ENCODE data around the gene NOL9.

Gene NOL9

DNA sequence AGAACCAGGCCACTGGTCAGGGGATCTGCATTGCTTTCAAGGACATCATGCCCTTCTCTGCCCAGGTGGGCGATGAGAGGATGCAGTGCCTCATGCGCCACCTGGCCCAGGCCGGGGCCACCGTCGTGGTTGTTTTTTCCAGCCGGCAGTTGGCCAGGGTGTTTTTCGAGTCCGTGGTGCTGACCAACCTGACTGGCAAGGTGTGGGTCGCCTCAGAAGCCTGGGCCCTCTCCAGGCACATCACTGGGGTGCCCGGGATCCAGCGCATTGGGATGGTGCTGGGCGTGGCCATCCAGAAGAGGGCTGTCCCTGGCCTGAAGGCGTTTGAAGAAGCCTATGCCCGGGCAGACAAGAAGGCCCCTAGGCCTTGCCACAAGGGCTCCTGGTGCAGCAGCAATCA lies 20.5 kb upstream of the NOL9 start:
- H3K9me3 ChIP-seq: no peaks in the 10 kb centered on the region
- H3K36me3 ChIP-seq: no peaks in the 10 kb centered on the region
- H3K4me3 ChIP-seq (ENCODE audit: low read depth, low read length): no peak overlapping the region
- no peak for DNase-seq
- TF ChIP-seq, protein P1, sequence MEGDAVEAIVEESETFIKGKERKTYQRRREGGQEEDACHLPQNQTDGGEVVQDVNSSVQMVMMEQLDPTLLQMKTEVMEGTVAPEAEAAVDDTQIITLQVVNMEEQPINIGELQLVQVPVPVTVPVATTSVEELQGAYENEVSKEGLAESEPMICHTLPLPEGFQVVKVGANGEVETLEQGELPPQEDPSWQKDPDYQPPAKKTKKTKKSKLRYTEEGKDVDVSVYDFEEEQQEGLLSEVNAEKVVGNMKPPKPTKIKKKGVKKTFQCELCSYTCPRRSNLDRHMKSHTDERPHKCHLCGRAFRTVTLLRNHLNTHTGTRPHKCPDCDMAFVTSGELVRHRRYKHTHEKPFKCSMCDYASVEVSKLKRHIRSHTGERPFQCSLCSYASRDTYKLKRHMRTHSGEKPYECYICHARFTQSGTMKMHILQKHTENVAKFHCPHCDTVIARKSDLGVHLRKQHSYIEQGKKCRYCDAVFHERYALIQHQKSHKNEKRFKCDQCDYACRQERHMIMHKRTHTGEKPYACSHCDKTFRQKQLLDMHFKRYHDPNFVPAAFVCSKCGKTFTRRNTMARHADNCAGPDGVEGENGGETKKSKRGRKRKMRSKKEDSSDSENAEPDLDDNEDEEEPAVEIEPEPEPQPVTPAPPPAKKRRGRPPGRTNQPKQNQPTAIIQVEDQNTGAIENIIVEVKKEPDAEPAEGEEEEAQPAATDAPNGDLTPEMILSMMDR (IDR thresholded peaks at IDR 0.05; ENCODE audit: low read depth, low read length): no peak
- H3K27me3 ChIP-seq: no peaks in the 10 kb centered on the region
- H3K4me1 ChIP-seq: no peaks in the 10 kb centered on the region

DNA sequence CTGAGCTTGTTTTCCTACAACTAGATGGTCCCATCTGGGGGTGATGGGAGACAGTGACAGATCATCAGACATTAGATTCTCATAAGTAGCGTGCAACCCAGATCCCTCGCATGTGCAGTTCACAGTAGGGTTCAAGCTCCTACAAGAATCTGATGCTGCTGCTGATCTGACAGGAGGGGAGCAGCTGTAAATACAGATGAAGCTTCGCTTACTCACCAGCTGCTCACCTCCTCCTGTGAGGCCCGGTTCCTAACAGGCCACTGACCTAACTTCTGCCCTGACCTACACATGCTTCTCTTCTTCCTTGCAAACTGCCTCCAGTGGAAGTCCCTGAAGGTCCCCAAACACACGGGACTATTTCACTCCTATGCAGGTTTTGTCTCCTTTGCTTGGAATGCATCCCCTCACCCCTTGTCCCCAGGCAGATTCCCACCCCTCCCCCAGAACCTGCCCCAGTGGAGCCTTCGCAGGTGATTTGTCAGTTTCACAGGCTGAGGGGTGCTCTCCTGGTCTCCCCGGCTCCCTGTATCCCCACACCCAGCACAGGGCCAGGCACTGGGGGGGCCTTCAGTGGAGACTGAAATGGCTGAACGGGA lies 19.8 kb upstream of the NOL9 start:
- no peaks in the 10 kb centered on the region for H3K27me3 ChIP-seq
- DNase-seq: no peak
- TF ChIP-seq, protein P1 (IDR thresholded peaks at IDR 0.05; ENCODE audit: low read depth, low read length): no peak
- no peaks in the 10 kb centered on the region for H3K36me3 ChIP-seq
- no peaks in the 10 kb centered on the region for H3K4me1 ChIP-seq
- H3K4me3 ChIP-seq (ENCODE audit: low read depth, low read length): no peak overlapping the region
- no peaks in the 10 kb centered on the region for H3K9me3 ChIP-seq

DNA sequence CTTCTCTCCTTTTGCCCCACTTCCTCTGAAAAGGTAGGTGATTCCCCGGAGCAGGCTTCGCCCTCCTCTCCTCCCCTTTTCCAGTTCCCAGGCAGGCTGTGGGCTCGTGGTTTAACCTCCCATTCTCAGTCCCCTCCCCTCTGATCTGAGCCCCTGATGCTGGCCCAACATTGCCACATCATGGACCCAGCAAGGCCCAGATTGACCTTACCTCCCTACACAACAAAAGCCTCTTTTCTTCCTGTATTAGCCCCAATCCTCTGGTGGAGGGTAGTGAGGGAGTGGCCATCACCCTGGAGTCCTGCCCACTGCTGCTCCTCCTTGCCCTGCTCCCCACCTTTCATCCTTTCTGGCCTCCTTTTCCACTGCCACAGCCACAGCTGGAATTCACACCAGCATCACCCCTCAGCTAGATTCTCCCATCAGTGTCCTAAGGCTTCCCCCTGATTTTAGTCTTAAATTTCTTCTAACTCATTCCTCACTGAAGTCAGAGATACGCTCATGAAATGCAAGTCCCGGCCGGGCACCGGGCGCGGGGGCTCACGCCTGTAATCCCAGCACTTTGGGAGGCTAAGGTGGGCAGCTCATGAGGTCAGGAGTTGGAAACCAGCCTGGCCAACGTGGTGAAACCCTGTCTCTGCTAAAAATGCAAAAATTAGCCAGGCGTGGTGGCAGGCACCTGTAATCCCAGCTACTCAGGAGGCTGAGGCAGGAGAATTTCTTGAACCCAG lies 18.5 kb upstream of the NOL9 start:
- no peaks in the 10 kb centered on the region for H3K4me1 ChIP-seq
- H3K4me3 ChIP-seq (ENCODE audit: low read depth, low read length): no peak overlapping the region
- H3K9me3 ChIP-seq: no peaks in the 10 kb centered on the region
- no peak for DNase-seq
- H3K27me3 ChIP-seq: no peaks in the 10 kb centered on the region
- TF ChIP-seq, protein P1 (IDR thresholded peaks at IDR 0.05; ENCODE audit: low read depth, low read length): no peak
- no peaks in the 10 kb centered on the region for H3K36me3 ChIP-seq

DNA sequence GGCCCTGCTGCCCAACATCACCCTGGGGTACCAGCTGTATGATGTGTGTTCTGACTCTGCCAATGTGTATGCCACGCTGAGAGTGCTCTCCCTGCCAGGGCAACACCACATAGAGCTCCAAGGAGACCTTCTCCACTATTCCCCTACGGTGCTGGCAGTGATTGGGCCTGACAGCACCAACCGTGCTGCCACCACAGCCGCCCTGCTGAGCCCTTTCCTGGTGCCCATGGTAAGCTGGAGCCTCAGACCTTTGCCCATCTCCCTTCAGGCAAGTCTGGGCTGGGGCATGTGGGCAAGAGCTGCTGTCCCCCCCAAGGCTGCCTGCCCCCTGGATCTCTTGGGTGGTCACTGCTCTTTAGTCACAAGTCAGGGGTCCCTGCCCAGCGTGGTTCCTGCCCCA lies 16.7 kb upstream of the NOL9 start:
- Histone ChIP-seq H3K36me3 (no peaks in the 10 kb centered on the region), H3K4me1 (no peaks in the 10 kb centered on the region), H3K27me3 (no peaks in the 10 kb centered on the region; the same call in 1 of the 2 replicates), H3K4me3 (ENCODE audit: low read depth, low read length) (no peak overlapping the region), H3K9me3 (no peaks in the 10 kb centered on the region)
- TF ChIP-seq, protein P1 (IDR thresholded peaks at IDR 0.05; ENCODE audit: low read depth, low read length): no peak
- no peak for DNase-seq

DNA sequence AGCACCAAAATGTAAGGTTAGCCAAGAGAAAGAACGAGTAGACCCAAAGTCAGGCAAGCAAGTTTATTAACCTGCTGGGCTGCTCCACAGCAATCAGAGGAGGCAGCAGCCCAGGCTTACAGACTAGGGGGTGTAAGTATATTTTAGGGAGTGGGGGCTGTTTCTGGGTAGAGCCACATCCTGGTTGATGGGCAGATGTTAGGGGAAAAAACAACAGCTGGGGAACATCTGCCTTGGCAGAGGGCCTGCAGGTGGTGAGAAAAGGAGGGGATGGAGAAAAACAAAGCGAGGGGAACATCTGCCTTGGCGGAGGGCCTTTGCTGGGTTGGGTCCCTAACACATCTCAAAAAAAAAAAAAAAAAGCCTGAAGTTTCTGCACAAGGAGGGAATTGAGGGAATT lies 15.8 kb upstream of the NOL9 start:
- Histone ChIP-seq H3K36me3 (no peaks in the 10 kb centered on the region), H3K9me3 (no peaks in the 10 kb centered on the region), H3K27me3 (peaks cover under 1% of the 10 kb centered on the region), H3K4me3 (ENCODE audit: low read depth, low read length) (no peak overlapping the region), H3K4me1 (no peaks in the 10 kb centered on the region)
- TF ChIP-seq, protein P1 (IDR thresholded peaks at IDR 0.05; ENCODE audit: low read depth, low read length): no peak
- no peak for DNase-seq

DNA sequence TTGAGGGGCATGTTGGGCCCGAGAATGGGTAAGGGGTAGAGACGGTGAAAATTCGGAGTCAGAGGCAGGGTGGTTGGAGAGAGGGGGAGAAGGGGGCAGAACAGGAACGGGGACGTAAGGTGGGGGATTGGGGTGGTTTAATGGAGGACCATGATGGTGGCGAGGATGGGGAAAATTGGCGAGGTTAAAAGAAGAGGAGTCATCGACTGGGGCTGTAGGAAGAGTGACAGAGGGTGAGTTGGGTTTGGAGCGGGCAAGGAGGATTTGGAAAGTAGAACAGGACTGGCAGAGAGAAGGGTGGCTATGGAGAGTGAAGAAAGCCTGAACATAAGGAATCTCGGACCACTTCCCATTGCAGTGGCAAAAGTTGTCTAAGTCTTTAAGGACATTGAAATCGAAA lies 14.7 kb upstream of the NOL9 start:
- peaks cover 5% of the 10 kb centered on the region for H3K27me3 ChIP-seq
- no peak overlapping the region for H3K4me3 ChIP-seq (ENCODE audit: low read depth, low read length)
- H3K9me3 ChIP-seq: no peaks in the 10 kb centered on the region

More for the DNA sequence above, 14.7 kb upstream of the NOL9 start:
- no peak for DNase-seq
- TF ChIP-seq, protein P1 (IDR thresholded peaks at IDR 0.05; ENCODE audit: low read depth, low read length): no peak
- H3K4me1 ChIP-seq: no peaks in the 10 kb centered on the region
- no peaks in the 10 kb centered on the region for H3K36me3 ChIP-seq
